K562 (cell line): Measurements from ENCODE around the gene MYO3B. TPM values are rescaled to one million over a fixed set of nuclear protein-coding genes. Genes with fewer than 3 reads are reported as not detected.

Experiments
- ADNP ChIP-seq: fragments of 200-800 bp; sonication (Bioruptor generic); IDR thresholded peaks from 2 replicates; pipeline ENCODE4 v1.6.1; 2016; ENCODE audit warnings: missing genetic modification characterization, missing compliant biosample characterization
- ATF4 ChIP-seq: fragments of 450-650 bp; formaldehyde crosslinking; IDR thresholded peaks from 2 replicates; pipeline ENCODE4 v1.4.0; 2022; ENCODE audit warnings: mild to moderate bottlenecking, moderate library complexity
- C11orf30 ChIP-seq: fragments of 450-650 bp; IDR thresholded peaks from 2 replicates; pipeline ENCODE4 v1.6.1; 2016; ENCODE audit warnings: low read depth, mild to moderate bottlenecking
- CEBPB ChIP-seq: fragments of 450-650 bp; IDR thresholded peaks from 2 replicates; pipeline ENCODE4 v1.6.1; 2016; ENCODE audit warnings: missing genetic modification characterization, missing compliant biosample characterization
- CHD1 ChIP-seq: fragments of 200-600 bp; sonication (generic); IDR thresholded peaks from one replicate; pipeline ENCODE4 v1.6.1; 2012; ENCODE audit warnings: mild to moderate bottlenecking, moderate library complexity, low read length, inconsistent platforms
- DEAF1 ChIP-seq: fragments of 450-650 bp; formaldehyde crosslinking; IDR thresholded peaks from 2 replicates; pipeline ENCODE4 v1.4.0; 2020; ENCODE audit warnings: mild to moderate bottlenecking, moderate library complexity
- DNMT1 ChIP-seq: fragments of 450-650 bp; IDR thresholded peaks from 2 replicates; pipeline ENCODE4 v1.6.1; 2016; ENCODE audit warnings: antibody characterized with exemption, mild to moderate bottlenecking
- ETV6 ChIP-seq, 3 experiments: fragments of 150-350 bp in 1 of 3; sonication (generic) in 1 of 3; formaldehyde crosslinking in 1 of 3; IDR thresholded peaks; 2 replicates each; pipeline versions ENCODE4 v1.6.1 to v1.8.0; 2014 to 2022; ENCODE audit warnings: borderline replicate concordance in 2 of 3, low read depth in 2 of 3, antibody characterized with exemption in 1 of 3, low read length in 1 of 3, mild to moderate bottlenecking in 1 of 3, missing genetic modification reagents in 1 of 3
- FOXJ2 ChIP-seq: fragments of 200-800 bp; sonication (Bioruptor generic); IDR thresholded peaks from 2 replicates; pipeline ENCODE4 v1.6.1; 2016; ENCODE audit warnings: missing genetic modification characterization, missing compliant biosample characterization
- HSF4 ChIP-seq: fragments of 250-450 bp; sonication (Bioruptor Pico); IDR thresholded peaks from 2 replicates; pipeline ENCODE4 v2.1.2; 2022; ENCODE audit warnings: mild to moderate bottlenecking, moderate library complexity, borderline replicate concordance
- KDM1A ChIP-seq, 2 experiments: fragments of 450-650 bp; IDR thresholded peaks; 2 replicates each; pipeline ENCODE4 v1.6.1; 2016; ENCODE audit warnings: mild to moderate bottlenecking in 2 of 2
- MAFF ChIP-seq: IDR thresholded peaks from 2 replicates; pipeline ENCODE4 v1.6.1; 2012; ENCODE audit warnings: low read length, improper control_type of control experiment
- MEIS2 ChIP-seq: fragments of 450-650 bp; IDR thresholded peaks from 2 replicates; pipeline ENCODE4 v1.6.1; 2014; ENCODE audit warnings: mild to moderate bottlenecking; ENCODE audit not compliant: partially characterized antibody
- NFE2 ChIP-seq: IDR thresholded peaks from 2 replicates; pipeline ENCODE4 v1.6.1; 2014; ENCODE audit warnings: antibody characterized with exemption, low read depth
- PATZ1 ChIP-seq: fragments of 250-450 bp; sonication (Bioruptor Pico); IDR thresholded peaks from 2 replicates; pipeline ENCODE4 v1.5.0; 2020; ENCODE audit warnings: mild to moderate bottlenecking, borderline replicate concordance
- PBX2 ChIP-seq, 2 experiments: IDR thresholded peaks in 1 of 2; conservative IDR thresholded peaks in 1 of 2; 2 replicates each; pipeline ENCODE4 v1.6.1; 2016; ENCODE audit warnings: low read depth in 2 of 2, mild to moderate bottlenecking in 1 of 2, missing compliant biosample characterization in 1 of 2, missing genetic modification characterization in 1 of 2, moderate library complexity in 1 of 2
- RBM22 ChIP-seq: fragments of 200-400 bp; formaldehyde crosslinking; IDR thresholded peaks from 2 replicates; pipeline ENCODE4 v1.6.1; 2018; ENCODE audit warnings: low read length, low read depth; ENCODE audit not compliant: poor library complexity, severe bottlenecking
- SMARCC2 ChIP-seq: fragments of 450-650 bp; IDR thresholded peaks from 2 replicates; pipeline ENCODE4 v1.6.1; 2017; ENCODE audit warnings: antibody characterized with exemption, moderate library complexity, mild to moderate bottlenecking, low read depth
- TAL1 ChIP-seq: fragments of 450-650 bp; IDR thresholded peaks from 2 replicates; pipeline ENCODE4 v1.6.1; 2016; ENCODE audit warnings: mild to moderate bottlenecking
- TBL1XR1 ChIP-seq, 2 experiments: IDR thresholded peaks; 2 replicates each; pipeline ENCODE4 v1.6.1; 2012; ENCODE audit warnings: improper control_type of control experiment in 2 of 2, low read length in 2 of 2, mild to moderate bottlenecking in 1 of 2
- YBX1 ChIP-seq: fragments of 450-650 bp; IDR thresholded peaks from 2 replicates; pipeline ENCODE4 v1.7.1; 2016; ENCODE audit warnings: mild to moderate bottlenecking
- ZNF561 ChIP-seq: fragments of 450-650 bp; formaldehyde crosslinking; conservative IDR thresholded peaks from 2 replicates; pipeline ENCODE4 v1.4.0; 2020; ENCODE audit warnings: mild to moderate bottlenecking, moderate library complexity
- polyA plus RNA-seq, 8 experiments: library from polyadenylated mRNA; depleted of rRNA in 4 of 8; stranded (reverse) in 5 of 8; unstranded in 3 of 8; fragments of >200 nt; fragmentation: Nextera tagmentation in 2 of 8; fragmentation: Illumina TruSeq in 1 of 8; extraction: Ambion mirVana in 2 of 8; extraction: Trizol in 1 of 8; gene quantifications; 2 replicates each; pipeline versions ENCODE4 v1.2.1 to v1.2.3, GENCODE V29; 2011 to 2014; ENCODE audit warnings: inconsistent platforms in 1 of 8, missing spikeins in 1 of 8
- total RNA-seq, 7 experiments: library from RNA; depleted of rRNA in 6 of 7; stranded (reverse); fragments of >200 nt in 6 of 7; fragmentation: Illumina TruSeq in 2 of 7; extraction: Trizol in 2 of 7; gene quantifications; 2 replicates each; pipeline versions ENCODE4 v1.2.1 to v1.2.3, GENCODE V29; 2011 to 2021; ENCODE audit warnings: low replicate concordance in 1 of 7

Gene MYO3B
- total and polyA plus RNA-seq, 9 of the 15 experiments (the other 6 are each of a cell fraction or from before 2014, with no cell fraction given) = 2.7 to 6.5 (median 3.6) TPM

- peak; percentile 83 for TF ChIP-seq MEIS2
- no peak for TF ChIP-seq CHD1
- peak; percentile 77 for TF ChIP-seq NFE2
- TF ChIP-seq ATF4 (CRISPR knock-in tag) = no peak
- TF ChIP-seq ADNP (tag) = no peak
- no peak for TF ChIP-seq ETV6 (IDR thresholded peaks at IDR 0.05; ENCODE audit: borderline replicate concordance in 1 of 2, low read depth in 2 of 2, low read length in 1 of 2)
- no peak for TF ChIP-seq ETV6 (CRISPR knock-in tag; IDR thresholded peaks at IDR 0.05; ENCODE audit: borderline replicate concordance)
- no peak for TF ChIP-seq DNMT1
- no peak for TF ChIP-seq PBX2 (CRISPR knock-in tag; IDR thresholded peaks at IDR 0.05; ENCODE audit: low read depth)
- TF ChIP-seq PBX2 (tag; conservative IDR thresholded peaks at IDR 0.05; ENCODE audit: low read depth) = peak; percentile 66
- no peak for TF ChIP-seq SMARCC2
- no peak for TF ChIP-seq FOXJ2 (tag)
- TF ChIP-seq TAL1 = peak; percentile 27
- TF ChIP-seq C11orf30 = peak; percentile 83
- TF ChIP-seq RBM22 = no peak
- 0 out of 4 replicates have a peak, but pooled peaks of 1 of the 2 experiments have one; percentile 23 for TF ChIP-seq KDM1A (IDR thresholded peaks at IDR 0.05)
- no peak for TF ChIP-seq PATZ1 (CRISPR knock-in tag)
- peak in 1 of 2 experiments; percentile 39; a peak in 2 of 4 replicates for TF ChIP-seq TBL1XR1 (IDR thresholded peaks at IDR 0.05; ENCODE audit: low read length in 2 of 2)
- no peak for TF ChIP-seq HSF4 (CRISPR knock-in tag)
- TF ChIP-seq ZNF561 (CRISPR knock-in tag) = no peak
- no peak for TF ChIP-seq DEAF1
- TF ChIP-seq YBX1 = no peak
- peak; percentile 89 for TF ChIP-seq CEBPB
- TF ChIP-seq MAFF = peak; percentile 46; the same call in 1 of the 2 replicates
These were observed 121.0 kb downstream of the MYO3B start (continued) for GRCh38 chr2:170298861-170299429.
